ENCODE results near the gene HIVEP1.
"Not testable (repeated sequence)": the region's sequence is repeated elsewhere in the genome, so short reads cannot be mapped to it uniquely, and the experiment has no call there.

HIVEP1 gene

DNA sequence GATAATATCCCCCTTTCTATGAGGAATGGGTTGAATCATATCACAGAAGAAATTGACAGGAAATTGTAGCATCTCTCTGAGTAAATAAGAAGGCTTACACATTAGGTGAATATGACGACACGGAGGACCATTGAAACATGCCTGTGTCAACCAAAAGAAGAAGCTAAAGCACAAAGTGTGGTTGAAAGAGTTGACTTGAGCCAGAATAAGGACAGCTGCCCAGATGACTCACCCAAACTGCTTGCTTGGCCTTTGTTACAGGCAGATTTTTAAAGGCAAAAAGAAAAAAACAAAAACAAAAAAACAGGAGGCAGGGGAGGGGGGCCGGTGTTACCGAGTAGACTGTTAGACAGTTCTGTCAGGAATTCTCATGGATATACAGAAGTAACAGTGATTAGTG lies 148.2 kb downstream of the HIVEP1 start:
- no peak for DNase-seq (ENCODE audit: low spot score)

- no peak for DNase-seq (ENCODE audit: low spot score)
These were observed 150.1 kb downstream of the HIVEP1 start for GRCh38 chr6:12162213-12162612.

- DNase-seq (ENCODE audit: low spot score) = no peak
These were observed 151.0 kb downstream of the HIVEP1 start for GRCh38 chr6:12163149-12163548.

- DNase-seq (ENCODE audit: low spot score) = no peak
These were observed 151.8 kb downstream of the HIVEP1 start for GRCh38 chr6:12163744-12164507.

- DNase-seq (ENCODE audit: low spot score) = no peak
These were observed 152.3 kb downstream of the HIVEP1 start for GRCh38 chr6:12164508-12164770.

- DNase-seq (ENCODE audit: low spot score) = no peak
These were observed 153.2 kb downstream of the HIVEP1 start for GRCh38 chr6:12165297-12165696.

GRCh38 chr6:12165722-12166280 lies 153.7 kb downstream of the HIVEP1 start:
- DNase-seq (ENCODE audit: low spot score) = no peak

- no peak for DNase-seq (ENCODE audit: low spot score)
These were observed 157.3 kb downstream of the HIVEP1 start for GRCh38 chr6:12169377-12169776.

GRCh38 chr6:12170351-12171092 lies 158.4 kb downstream of the HIVEP1 start:
- DNase-seq (ENCODE audit: low spot score) = no peak

DNA sequence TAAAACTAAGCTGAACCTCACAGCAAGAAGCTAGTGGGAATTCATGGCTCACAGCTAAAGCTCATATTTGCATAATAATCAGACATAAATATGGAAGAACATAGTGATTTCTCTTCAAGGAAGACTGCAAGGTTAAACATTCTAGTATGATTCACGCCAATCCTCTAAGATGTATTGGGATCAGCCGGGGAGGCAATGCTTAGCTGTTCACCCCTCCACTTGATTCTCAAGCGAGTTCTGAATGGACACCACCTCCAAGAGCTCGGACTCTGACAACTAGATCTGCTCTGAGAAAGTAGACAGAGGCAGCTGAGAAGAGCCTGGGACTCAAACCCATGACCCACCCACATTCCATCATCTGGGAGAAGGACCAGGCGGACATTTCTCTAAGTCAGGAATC lies 159.6 kb downstream of the HIVEP1 start:
- no peak for DNase-seq (ENCODE audit: low spot score)

DNA sequence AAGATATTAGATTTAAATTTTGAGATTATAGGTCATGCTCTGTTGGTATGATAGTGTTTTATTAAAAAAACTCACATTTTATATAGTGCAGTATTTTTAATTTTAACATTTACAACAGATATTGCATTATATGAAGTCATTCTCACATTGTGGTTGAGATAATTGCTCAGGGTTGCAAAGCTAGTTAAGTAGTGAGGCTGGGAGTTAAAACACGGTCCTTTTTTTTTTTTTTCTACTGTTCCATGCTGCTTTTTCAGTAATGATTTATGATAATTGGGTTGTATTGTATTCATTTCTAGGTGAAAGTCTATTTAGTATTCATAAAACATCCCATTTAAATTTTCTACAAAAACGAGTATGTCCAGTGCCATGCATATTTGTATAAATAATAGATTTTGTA lies 160.5 kb downstream of the HIVEP1 start:
- DNase-seq (ENCODE audit: low spot score) = no peak

DNA sequence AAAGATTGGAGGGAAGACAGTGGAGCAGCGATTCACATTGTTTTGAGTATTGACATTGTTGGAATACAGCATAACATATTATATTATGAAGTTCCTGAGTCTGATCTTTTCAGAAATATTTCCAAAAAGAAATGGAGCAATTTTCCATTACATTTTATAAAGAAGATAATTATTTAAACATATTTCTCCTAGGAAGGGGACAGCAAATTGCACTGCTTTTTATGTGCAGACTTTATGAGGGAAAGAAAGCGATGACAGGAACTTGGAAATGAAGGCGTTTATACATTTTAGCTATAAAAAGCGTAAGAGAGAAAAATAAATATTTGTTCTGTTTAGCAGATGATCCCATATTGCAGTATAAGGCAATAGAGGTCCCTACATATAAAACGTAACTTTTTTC lies 161.1 kb downstream of the HIVEP1 start:
- DNase-seq (ENCODE audit: low spot score) = no peak

DNA sequence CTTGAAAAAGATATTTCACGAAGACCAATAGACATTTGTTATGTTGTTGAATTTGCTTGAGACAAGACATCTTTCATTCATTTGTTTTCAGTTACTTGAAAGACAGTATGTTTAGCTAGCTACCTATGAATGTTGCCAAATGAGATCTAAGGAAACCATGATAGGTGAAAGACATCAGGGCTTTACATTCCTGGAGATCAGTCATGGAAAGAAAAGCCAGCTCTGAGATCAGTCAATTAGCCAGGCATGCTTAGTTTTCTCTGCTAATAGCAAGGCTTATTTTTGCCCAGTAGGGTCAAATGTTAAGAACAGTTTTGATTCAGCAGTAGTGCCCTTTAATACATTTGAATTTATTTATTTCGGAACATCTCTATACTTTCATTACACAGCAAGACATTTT lies 161.5 kb downstream of the HIVEP1 start:
- DNase-seq (ENCODE audit: low spot score) = no peak

- DNase-seq (ENCODE audit: low spot score) = no peak
These were observed 162.8 kb downstream of the HIVEP1 start for GRCh38 chr6:12174878-12175277.

DNA sequence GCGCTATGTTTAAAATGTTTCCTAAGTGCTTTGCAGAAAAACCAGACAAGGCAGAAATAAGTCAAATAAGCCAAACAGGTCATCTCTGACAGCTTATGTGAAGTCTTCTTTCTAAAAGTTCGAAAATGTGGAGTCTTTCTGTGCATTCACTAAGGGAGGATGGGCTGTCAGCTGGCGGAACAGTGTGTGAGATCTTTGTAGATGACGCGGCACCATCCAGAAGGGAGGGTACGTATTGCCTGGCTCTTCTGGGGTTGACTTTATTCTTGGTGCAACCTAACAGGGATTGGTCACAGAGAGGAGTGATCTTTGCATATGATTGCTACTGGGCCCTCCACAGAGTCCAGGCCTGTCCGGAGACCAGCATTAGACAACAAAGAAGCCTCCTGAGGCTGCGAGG lies 163.5 kb downstream of the HIVEP1 start:
- DNase-seq (ENCODE audit: low spot score) = no peak

DNA sequence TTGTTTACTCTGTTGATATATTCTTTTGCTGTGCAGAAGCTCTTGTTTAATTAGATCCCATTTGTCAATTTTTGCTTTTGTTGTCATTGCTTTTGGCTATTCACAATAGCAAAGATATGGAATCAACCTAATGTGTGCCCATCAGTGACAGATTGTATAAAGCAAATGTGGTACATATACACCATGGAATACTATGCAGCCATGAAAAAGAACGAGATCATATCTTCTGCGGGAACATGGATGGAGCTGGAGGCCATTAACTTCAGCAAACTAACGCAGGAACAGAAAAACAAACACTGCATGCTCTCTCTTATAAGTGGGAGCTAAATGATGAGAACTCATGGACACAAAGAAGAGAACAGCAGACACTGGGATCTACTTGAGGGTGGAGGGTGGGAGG lies 164.7 kb downstream of the HIVEP1 start:
- DNase-seq (ENCODE audit: low spot score) = not testable (repeated sequence)

DNA sequence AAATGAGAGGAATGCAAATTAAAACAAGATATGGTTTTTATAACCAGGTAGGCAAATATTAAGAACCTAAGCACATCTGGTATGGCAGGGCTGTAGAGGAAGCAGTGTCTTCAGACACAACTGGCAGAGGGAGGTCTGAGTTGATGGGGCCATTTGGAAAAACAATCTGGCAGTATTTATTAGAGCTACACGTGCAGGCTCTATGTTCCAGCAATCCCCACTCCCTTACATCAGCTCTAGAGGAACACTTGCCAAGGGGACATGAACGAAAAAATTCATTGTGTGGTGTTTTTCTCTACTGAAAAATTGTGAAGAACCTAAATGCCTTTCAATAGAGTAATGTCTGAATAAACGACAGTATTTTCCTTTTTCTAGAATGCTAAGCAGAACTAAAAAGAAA lies 166.4 kb downstream of the HIVEP1 start:
- no peak for DNase-seq (ENCODE audit: low spot score)

GRCh38 chr6:12181481-12181880 lies 169.4 kb downstream of the HIVEP1 start:
- no peak for DNase-seq (ENCODE audit: low spot score)

- no peak for DNase-seq (ENCODE audit: low spot score)
These were observed 170.6 kb downstream of the HIVEP1 start for GRCh38 chr6:12182676-12183075.

DNA sequence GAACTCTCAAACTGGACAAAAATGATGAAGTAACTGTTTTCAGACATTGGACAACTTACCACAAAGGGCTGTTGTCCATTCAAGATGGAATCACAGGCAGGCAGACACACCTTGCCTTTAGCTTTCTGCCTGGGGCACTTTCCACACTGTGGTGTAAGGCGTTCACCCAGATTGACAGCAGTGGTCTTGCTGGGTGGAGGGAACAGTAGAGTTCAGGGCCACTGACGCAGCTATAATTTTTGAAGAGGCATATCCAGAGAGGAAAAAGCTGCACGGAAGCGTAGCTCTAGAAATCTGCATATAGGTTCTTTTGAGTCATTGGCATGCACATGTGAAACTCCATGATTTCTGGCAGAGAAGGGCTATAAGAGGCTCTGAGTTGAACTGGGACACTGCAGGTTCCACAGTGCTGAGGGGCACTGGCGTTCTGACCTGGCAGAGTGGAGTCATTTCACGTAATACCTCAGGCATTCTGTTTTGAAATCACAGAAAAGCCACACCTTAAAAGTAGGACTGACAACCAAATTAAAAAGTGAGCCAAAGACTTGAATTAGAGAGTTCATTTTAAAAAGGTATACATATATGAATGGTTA lies 173.1 kb downstream of the HIVEP1 start:
- DNase-seq (ENCODE audit: low spot score) = no peak

DNA sequence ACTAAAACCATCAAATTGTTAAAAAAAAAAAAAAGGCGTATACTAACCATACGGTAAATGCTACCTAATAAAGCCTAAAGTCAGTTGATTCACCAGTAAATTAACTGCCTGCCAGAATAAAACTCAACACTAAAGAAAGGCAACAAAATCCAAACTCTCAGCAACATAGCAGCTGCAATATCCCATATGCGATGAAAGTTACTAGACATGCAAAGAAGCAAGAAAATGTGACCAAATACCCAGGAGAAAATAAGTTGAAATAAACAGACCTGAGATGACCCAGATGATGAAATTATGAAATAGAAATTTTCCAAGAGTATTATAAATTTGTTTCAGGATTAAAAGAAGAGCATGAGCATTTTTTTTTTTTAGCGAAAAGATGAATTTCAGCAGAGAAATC lies 174.4 kb downstream of the HIVEP1 start:
- no peak for DNase-seq (ENCODE audit: low spot score)

GRCh38 chr6:12189150-12189549 lies 177.0 kb downstream of the HIVEP1 start:
- no peak for DNase-seq (ENCODE audit: low spot score)

DNA sequence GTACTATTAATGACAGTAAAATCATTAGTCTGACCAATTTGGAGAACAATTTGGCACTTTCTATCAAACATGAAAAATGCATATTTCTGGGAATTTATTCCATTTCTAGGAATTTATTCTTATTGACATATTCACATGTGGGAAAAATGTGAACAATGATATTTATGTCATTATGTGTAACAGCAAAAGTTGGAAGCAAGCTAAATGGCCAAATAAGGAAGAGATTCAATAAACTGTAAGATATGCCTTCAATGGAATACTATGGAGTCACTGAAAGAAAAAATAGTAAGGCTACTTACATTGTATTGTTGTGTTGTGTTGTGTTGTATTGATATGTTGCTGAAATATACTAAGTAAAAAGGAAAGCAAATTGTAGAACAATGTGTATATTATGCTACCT lies 177.5 kb downstream of the HIVEP1 start:
- no peak for DNase-seq (ENCODE audit: low spot score)

Measured in ecto neural progenitor cell (in vitro differentiated cells).